ENCODE data around the gene P2RY6.

- no peak for TF ChIP-seq EZH2 (IDR thresholded peaks at IDR 0.05; ENCODE audit: borderline replicate concordance, low read depth, low read length, severe bottlenecking)
- TF ChIP-seq, protein P1, sequence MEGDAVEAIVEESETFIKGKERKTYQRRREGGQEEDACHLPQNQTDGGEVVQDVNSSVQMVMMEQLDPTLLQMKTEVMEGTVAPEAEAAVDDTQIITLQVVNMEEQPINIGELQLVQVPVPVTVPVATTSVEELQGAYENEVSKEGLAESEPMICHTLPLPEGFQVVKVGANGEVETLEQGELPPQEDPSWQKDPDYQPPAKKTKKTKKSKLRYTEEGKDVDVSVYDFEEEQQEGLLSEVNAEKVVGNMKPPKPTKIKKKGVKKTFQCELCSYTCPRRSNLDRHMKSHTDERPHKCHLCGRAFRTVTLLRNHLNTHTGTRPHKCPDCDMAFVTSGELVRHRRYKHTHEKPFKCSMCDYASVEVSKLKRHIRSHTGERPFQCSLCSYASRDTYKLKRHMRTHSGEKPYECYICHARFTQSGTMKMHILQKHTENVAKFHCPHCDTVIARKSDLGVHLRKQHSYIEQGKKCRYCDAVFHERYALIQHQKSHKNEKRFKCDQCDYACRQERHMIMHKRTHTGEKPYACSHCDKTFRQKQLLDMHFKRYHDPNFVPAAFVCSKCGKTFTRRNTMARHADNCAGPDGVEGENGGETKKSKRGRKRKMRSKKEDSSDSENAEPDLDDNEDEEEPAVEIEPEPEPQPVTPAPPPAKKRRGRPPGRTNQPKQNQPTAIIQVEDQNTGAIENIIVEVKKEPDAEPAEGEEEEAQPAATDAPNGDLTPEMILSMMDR (IDR thresholded peaks at IDR 0.05; ENCODE audit: borderline replicate concordance, extremely low read depth, low read length, poor library complexity, severe bottlenecking) = no peak
These were observed 25.8 kb upstream of the P2RY6 start for GRCh38 chr11:73246303-73246702.

Data from DND-41 (cell line).